Breast epithelium (tissue), 4 donors: ENCODE results near the gene NRXN2. TPM values are rescaled to one million over a fixed set of nuclear protein-coding genes. Genes with fewer than 3 reads are reported as not detected.
"Not testable (repeated sequence)": the region's sequence is repeated elsewhere in the genome, so short reads cannot be mapped to it uniquely, and the experiment has no call there.

Experiments
- DNase-seq, 2 donors: peaks; one replicate each; pipeline ENCODE4 v3.0.0-alpha.2; 2019; ENCODE audit warnings: low spot score in 2 of 2
- H3K27ac ChIP-seq, 2 donors: fragments of 200-600 bp; sonication (generic) in 1 of 2; one replicate each; pipeline ENCODE4 v1.5.1; 2016 to 2019; ENCODE audit warnings: mild to moderate bottlenecking in 1 of 2
- H3K27me3 ChIP-seq, 2 donors: fragments of 200-600 bp; sonication (generic) in 1 of 2; one replicate each; pipeline versions ENCODE4 v1.5.1 to v1.6.0; 2017 to 2019; ENCODE audit warnings: control low read depth in 1 of 2, mild to moderate bottlenecking in 1 of 2
- H3K36me3 ChIP-seq: fragments of 200-600 bp; one replicate; pipeline ENCODE4 v1.5.1; 2019
- H3K4me1 ChIP-seq, 2 donors: fragments of 200-600 bp; sonication (generic); one replicate each; pipeline ENCODE4 v1.5.1; 2016 to 2019; ENCODE audit warnings: control low read depth in 1 of 2
- H3K4me3 ChIP-seq, 3 donors: fragments of 200-600 bp; sonication (generic); 1 replicate in 2 of 3; 2 replicates in 1 of 3; pipeline ENCODE4 v1.5.1; 2016 to 2019; ENCODE audit warnings: mild to moderate bottlenecking in 3 of 3, moderate library complexity in 2 of 3
- H3K9me3 ChIP-seq, 2 donors: fragments of 200-600 bp; sonication (generic) in 1 of 2; one replicate each; pipeline ENCODE4 v1.5.1; 2016 to 2019; ENCODE audit warnings: control low read depth in 1 of 2
- POLR2A ChIP-seq: fragments of 450-650 bp; IDR thresholded peaks from one replicate; pipeline ENCODE4 v1.6.1; 2016; ENCODE audit warnings: antibody characterized with exemption, mild to moderate bottlenecking, moderate library complexity
- POLR2AphosphoS5 ChIP-seq, 3 donors: sonication (generic); formaldehyde crosslinking; IDR thresholded peaks; one replicate each; pipeline ENCODE4 v1.6.1; 2017; ENCODE audit warnings: antibody characterized with exemption in 3 of 3
- intact Hi-C: fragments of 100-400 bp; cut with DNase I; formaldehyde crosslinking; loops from one replicate; pipeline ENCODE4 v1.15.1; 2023; ENCODE audit warnings: low total_unique reads
- total RNA-seq, 3 donors: library from RNA; depleted of rRNA; stranded (reverse); fragments of >200 nt; gene quantifications; one replicate each; pipeline ENCODE4 v1.1.0, GENCODE V29; 2016
- TF ChIP-seq, protein P1 (sequence below), 3 donors: fragments of 450-650 bp; IDR thresholded peaks; one replicate each; pipeline ENCODE4 v1.5.1; 2016 to 2017; ENCODE audit warnings: antibody characterized with exemption in 3 of 3, mild to moderate bottlenecking in 3 of 3, moderate library complexity in 3 of 3

NRXN2 gene
- total RNA-seq, 3 donors from 2014 or later = 1.8 to 4.3 (median 3.5) TPM

DNA sequence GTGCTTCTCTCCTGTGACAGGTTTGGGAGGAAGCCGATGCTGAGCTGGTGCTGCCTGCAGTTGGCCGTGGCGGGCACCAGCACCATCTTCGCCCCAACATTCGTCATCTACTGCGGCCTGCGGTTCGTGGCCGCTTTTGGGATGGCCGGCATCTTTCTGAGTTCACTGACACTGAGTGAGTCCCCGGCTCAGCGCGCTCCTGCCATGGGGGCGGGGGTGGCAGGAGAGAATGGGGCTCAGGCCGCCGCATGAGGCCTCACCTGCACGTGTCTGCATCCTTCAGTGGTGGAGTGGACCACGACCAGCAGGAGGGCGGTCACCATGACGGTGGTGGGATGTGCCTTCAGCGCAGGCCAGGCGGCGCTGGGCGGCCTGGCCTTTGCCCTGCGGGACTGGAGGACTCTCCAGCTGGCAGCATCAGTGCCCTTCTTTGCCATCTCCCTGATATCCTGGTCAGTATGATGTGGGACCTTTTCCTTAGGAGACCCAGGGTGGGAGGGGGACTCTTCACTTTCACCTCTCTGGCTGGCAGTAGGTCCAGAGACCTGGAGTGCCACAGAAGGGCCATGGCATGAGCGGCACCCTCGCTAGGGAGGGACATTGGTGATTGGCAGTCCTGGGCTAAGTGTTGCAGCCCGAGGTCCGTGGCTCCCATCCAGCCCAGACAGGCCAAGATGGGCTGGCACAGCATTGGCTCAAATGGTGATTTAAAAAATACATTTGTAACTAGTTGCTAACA is 160.8 kb downstream of the NRXN2 start:
- Histone ChIP-seq H3K27me3 (no peaks in the 10 kb centered on the region), H3K27ac (no peak overlapping the region), H3K9me3 (no peaks in the 10 kb centered on the region), H3K36me3 (no peaks in the 10 kb centered on the region), H3K4me1 (no peaks in the 10 kb centered on the region), H3K4me3 (no peak overlapping the region)
- intact Hi-C loops = no loop called here
- TF ChIP-seq POLR2AphosphoS5 (IDR thresholded peaks at IDR 0.05) = no peak
- no peak for TF ChIP-seq POLR2A
- TF ChIP-seq, protein P1, sequence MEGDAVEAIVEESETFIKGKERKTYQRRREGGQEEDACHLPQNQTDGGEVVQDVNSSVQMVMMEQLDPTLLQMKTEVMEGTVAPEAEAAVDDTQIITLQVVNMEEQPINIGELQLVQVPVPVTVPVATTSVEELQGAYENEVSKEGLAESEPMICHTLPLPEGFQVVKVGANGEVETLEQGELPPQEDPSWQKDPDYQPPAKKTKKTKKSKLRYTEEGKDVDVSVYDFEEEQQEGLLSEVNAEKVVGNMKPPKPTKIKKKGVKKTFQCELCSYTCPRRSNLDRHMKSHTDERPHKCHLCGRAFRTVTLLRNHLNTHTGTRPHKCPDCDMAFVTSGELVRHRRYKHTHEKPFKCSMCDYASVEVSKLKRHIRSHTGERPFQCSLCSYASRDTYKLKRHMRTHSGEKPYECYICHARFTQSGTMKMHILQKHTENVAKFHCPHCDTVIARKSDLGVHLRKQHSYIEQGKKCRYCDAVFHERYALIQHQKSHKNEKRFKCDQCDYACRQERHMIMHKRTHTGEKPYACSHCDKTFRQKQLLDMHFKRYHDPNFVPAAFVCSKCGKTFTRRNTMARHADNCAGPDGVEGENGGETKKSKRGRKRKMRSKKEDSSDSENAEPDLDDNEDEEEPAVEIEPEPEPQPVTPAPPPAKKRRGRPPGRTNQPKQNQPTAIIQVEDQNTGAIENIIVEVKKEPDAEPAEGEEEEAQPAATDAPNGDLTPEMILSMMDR (IDR thresholded peaks at IDR 0.05) = no peak
- DNase-seq = no peak

DNA sequence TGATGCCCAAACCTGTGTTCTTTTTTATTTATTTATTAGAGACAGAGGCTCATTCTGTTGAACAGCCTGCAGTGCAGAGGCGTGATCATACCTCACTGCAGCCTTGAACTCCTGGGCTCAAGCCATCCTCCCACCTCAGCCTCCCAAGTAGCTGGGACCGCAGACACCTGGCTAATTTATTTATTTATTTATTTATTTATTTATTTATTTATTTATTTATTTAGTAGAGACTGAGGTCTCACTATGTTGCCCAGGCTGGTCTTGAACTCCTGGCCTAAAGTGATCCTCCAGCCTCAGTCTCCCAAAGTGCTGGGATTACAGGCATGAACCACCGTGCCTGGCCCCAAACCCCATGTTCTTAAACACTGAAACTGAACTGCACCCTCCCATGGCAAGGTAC is 161.6 kb downstream of the NRXN2 start:
- intact Hi-C loops, DNase-seq, H3K9me3 ChIP-seq, H3K36me3 ChIP-seq, H3K4me1 ChIP-seq, H3K4me3 ChIP-seq, H3K27me3 ChIP-seq, H3K27ac ChIP-seq: not testable (repeated sequence)

DNA sequence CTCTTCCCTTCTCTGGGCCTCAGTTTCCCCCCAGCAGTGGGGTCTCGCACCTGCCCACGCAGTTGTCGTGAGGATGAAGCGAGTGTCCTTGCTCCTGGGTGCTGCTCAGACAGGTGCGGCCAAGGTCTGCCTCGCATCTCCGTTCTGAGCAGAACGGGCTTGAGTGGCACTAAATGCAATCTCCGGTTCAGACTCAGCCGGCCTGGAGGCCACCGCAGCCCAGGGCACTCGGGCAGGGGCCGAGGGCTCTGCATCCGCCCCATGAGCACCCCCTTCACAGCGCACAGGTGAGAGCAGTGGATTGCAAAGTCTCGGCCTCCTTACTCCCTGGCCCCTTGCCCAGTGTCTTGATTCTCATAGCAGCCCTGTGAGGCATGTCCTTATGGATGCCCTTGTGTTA is 162.1 kb downstream of the NRXN2 start:
- intact Hi-C loops = no loop called here
- TF ChIP-seq, protein P1 (IDR thresholded peaks at IDR 0.05) = no peak
- TF ChIP-seq POLR2AphosphoS5 (IDR thresholded peaks at IDR 0.05) (no peak), POLR2A (no peak)
- DNase-seq = no peak
- no peaks in the 10 kb centered on the region for H3K27me3 ChIP-seq
- H3K36me3 ChIP-seq = no peaks in the 10 kb centered on the region
- H3K27ac ChIP-seq = no peak overlapping the region
- H3K9me3 ChIP-seq = no peaks in the 10 kb centered on the region
- no peaks in the 10 kb centered on the region for H3K4me1 ChIP-seq
- no peak overlapping the region for H3K4me3 ChIP-seq

DNA sequence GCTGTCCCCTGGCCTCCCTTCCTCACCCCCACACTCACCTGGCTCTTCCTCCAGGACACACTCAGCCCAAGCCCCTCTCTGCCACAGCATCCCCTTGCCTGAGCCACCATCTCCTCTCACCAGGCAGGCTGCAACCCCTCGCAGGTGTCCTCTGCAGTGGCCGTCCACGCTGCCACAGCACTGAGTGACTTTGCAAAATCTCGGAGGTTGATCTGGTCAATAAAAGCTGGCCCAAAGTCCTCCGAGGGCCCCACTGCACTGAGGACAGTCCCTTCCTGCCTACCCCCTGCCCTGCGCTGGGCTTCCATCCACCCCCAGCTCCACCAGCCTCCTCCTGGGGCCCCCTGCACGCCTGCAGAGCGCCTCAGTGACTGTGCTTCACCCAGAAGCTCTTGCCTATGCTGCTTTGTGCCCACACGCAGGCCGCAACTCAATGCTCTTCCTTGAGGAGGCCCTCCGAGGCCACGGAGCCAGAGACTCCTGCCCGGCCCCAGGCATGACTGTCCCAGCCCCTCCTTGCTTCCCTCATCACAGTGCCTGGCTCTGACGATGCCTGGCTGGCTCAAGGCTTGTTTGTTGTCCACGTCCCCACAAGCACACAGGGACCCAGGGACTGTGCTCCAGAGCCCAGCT is 162.7 kb downstream of the NRXN2 start:
- DNase-seq = no peak
- H3K27me3 ChIP-seq = no peaks in the 10 kb centered on the region
- no peak overlapping the region for H3K27ac ChIP-seq
- no peaks in the 10 kb centered on the region for H3K36me3 ChIP-seq
- TF ChIP-seq POLR2A = no peak
- TF ChIP-seq, protein P1 (IDR thresholded peaks at IDR 0.05) = no peak
- TF ChIP-seq POLR2AphosphoS5 (IDR thresholded peaks at IDR 0.05) = no peak
- H3K4me3 ChIP-seq = no peak overlapping the region
- no peaks in the 10 kb centered on the region for H3K9me3 ChIP-seq
- intact Hi-C loops = no loop called here
- H3K4me1 ChIP-seq = no peaks in the 10 kb centered on the region

DNA sequence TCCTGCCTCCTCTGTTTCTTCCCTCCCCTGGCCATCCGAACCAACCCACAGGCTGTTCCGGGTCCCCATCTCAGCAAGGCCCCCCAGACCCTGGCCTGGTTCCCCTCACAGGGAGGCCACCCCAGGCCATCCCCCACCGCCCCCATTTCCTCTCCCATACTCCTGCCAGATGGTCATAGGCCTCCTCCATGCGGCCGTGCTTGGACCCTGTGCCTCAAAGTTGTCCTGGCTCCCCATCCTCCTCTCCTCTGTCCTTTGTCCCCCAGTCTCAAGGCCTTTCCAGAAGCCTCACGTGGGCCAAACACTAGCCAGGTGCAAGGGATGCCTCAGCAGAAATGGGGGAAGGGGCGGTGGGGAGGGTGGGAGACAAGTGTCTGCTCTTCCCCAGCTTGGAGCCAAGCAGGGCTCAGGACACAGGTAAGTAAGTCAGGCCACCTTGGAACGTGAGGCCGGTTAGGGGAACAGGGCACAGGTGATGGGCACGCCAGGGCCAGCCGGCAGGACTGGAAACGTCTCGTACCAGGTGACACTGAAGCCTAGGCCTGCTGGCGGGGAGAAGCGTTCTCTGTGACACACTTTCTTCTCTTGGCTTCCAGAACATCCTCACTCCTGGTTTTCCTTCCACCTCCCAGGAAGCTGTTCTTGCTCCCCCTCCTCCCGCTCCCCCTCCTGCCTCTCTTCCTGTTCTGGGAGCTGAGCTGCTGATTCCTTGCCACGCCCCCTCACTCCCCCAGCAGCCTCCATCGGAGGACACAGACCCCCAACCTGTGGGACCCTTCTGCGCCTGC is 163.5 kb downstream of the NRXN2 start:
- intact Hi-C loops = loop anchor here (2.0 kb wide), 1 partner anchor 93 kb away; no protein-coding TSS in a partner anchor
- Histone ChIP-seq H3K36me3 (no peaks in the 10 kb centered on the region), H3K27me3 (no peaks in the 10 kb centered on the region), H3K4me1 (peaks cover 0 to 3% of the 10 kb centered on the region in 2 donors), H3K27ac (no peak overlapping the region), H3K4me3 (no peak overlapping the region), H3K9me3 (no peaks in the 10 kb centered on the region)
- no peak for DNase-seq
- TF ChIP-seq POLR2AphosphoS5 (IDR thresholded peaks at IDR 0.05) (no peak), POLR2A (no peak)
- TF ChIP-seq, protein P1 (IDR thresholded peaks at IDR 0.05) = no peak
